NCI-H82 treated with DMSO at 0.1 percent for 48 hours (cell line): ENCODE measurements around the gene DIPK1B.
A peak's percentile ranks its signal among the peaks of the same experiment; 100 is the strongest.

Source experiments
- DNase-seq: peaks from one replicate; lab custom pipeline; 2025; ENCODE audit not compliant: unreplicated experiment; lab: John Stamatoyannopoulos, UW

The DIPK1B gene

GRCh38 chr9:136733611-136734010 lies 21.2 kb downstream of the DIPK1B start:
- DNase-seq, result no peak

- DNase-seq, result no peak
These were observed 22.6 kb downstream of the DIPK1B start for GRCh38 chr9:136734837-136735496.

GRCh38 chr9:136735812-136736480 lies 23.6 kb downstream of the DIPK1B start:
- no peak for DNase-seq

- DNase-seq, result no peak
These were observed 26.6 kb downstream of the DIPK1B start for GRCh38 chr9:136738960-136739359.

GRCh38 chr9:136739509-136739908 lies 27.1 kb downstream of the DIPK1B start:
- no peak for DNase-seq

GRCh38 chr9:136740069-136740468 lies 27.7 kb downstream of the DIPK1B start:
- no peak for DNase-seq

GRCh38 chr9:136740491-136740890 lies 28.1 kb downstream of the DIPK1B start:
- no peak for DNase-seq

GRCh38 chr9:136740971-136741882 lies 28.9 kb downstream of the DIPK1B start:
- no peak for DNase-seq

GRCh38 chr9:136741883-136742571 lies 29.7 kb downstream of the DIPK1B start:
- DNase-seq, result no peak

- peak; percentile 11 for DNase-seq
These were observed 30.4 kb downstream of the DIPK1B start, which contains the start of gene LCN10 for GRCh38 chr9:136742591-136743391. Gene LCN10 (minus strand): TSS chr9:136742940. CDS start chr9:136742903, 37 bp downstream.

- DNase-seq, result no peak
These were observed 31.4 kb downstream of the DIPK1B start for GRCh38 chr9:136743639-136744211.

GRCh38 chr9:136744773-136745172 lies 32.4 kb downstream of the DIPK1B start:
- DNase-seq, result no peak

GRCh38 chr9:136745389-136746154 lies 33.2 kb downstream of the DIPK1B start:
- DNase-seq, result no peak

- no peak for DNase-seq
These were observed 33.8 kb downstream of the DIPK1B start for GRCh38 chr9:136746155-136746490.

GRCh38 chr9:136746621-136747020 lies 34.2 kb downstream of the DIPK1B start:
- no peak for DNase-seq

GRCh38 chr9:136747161-136748060 lies 35.0 kb downstream of the DIPK1B start:
- DNase-seq, result no peak

- no peak for DNase-seq
These were observed 35.8 kb downstream of the DIPK1B start, which contains the start of gene LCN6 for GRCh38 chr9:136748201-136748600. Gene LCN6 (minus strand): TSS chr9:136748525. CDS start chr9:136748483, 42 bp downstream.
